Effector memory CD4-positive, alpha-beta T cell (primary cell): ENCODE data around the gene VEGFA.
"Not testable (repeated sequence)": the region's sequence is repeated elsewhere in the genome, so short reads cannot be mapped to it uniquely, and the experiment has no call there.

ENCODE experiments used
- DNase-seq, 3 donors: peaks; one replicate each; pipeline ENCODE4 v3.0.0-alpha.2; 2020
- H3K27ac ChIP-seq: 2 replicates; pipeline ENCODE4 v1.7.0; 2013; ENCODE audit warnings: mild to moderate bottlenecking, low read length, moderate library complexity; ENCODE audit not compliant: insufficient read depth, poor library complexity, severe bottlenecking
- H3K27me3 ChIP-seq: replicated peaks from 2 replicates; pipeline ENCODE4 v1.7.0; 2013; ENCODE audit warnings: mild to moderate bottlenecking, low read length; ENCODE audit not compliant: insufficient read depth, control insufficient read depth, poor library complexity, severe bottlenecking
- H3K36me3 ChIP-seq: 2 replicates; pipeline ENCODE4 v1.7.0; 2013; ENCODE audit warnings: mild to moderate bottlenecking, low read length, moderate library complexity; ENCODE audit not compliant: control insufficient read depth, insufficient read depth
- H3K4me1 ChIP-seq: 2 replicates; pipeline ENCODE4 v1.7.0; 2013; ENCODE audit warnings: low read length, mild to moderate bottlenecking; ENCODE audit not compliant: control insufficient read depth, insufficient read depth, poor library complexity, severe bottlenecking
- H3K4me3 ChIP-seq: 2 replicates; pipeline ENCODE4 v1.7.0; 2013; ENCODE audit warnings: low read length, low read depth, mild to moderate bottlenecking; ENCODE audit not compliant: insufficient read depth, poor library complexity, severe bottlenecking
- H3K9me3 ChIP-seq: 2 replicates; pipeline ENCODE4 v1.7.0; 2013; ENCODE audit warnings: mild to moderate bottlenecking, low read length, moderate library complexity; ENCODE audit not compliant: control insufficient read depth

Gene VEGFA

GRCh38 chr6:43812850-43813578, 43.0 kb downstream of the VEGFA start:
- no peak overlapping the region for H3K27ac ChIP-seq
- no peaks in the 10 kb centered on the region for H3K9me3 ChIP-seq
- H3K27me3 ChIP-seq, result no peaks in the 10 kb centered on the region
- no peak for DNase-seq
- no peaks in the 10 kb centered on the region for H3K4me1 ChIP-seq
- no peaks in the 10 kb centered on the region for H3K36me3 ChIP-seq
- no peak overlapping the region for H3K4me3 ChIP-seq

GRCh38 chr6:43814111-43814510, 44.1 kb downstream of the VEGFA start:
- Histone ChIP-seq H3K4me1 (no peaks in the 10 kb centered on the region), H3K4me3 (no peak overlapping the region), H3K27me3 (no peaks in the 10 kb centered on the region), H3K9me3 (no peaks in the 10 kb centered on the region), H3K36me3 (no peaks in the 10 kb centered on the region), H3K27ac (no peak overlapping the region)
- DNase-seq, result no peak

- H3K4me1 ChIP-seq, result no peaks in the 10 kb centered on the region
- DNase-seq, result no peak
- no peak overlapping the region for H3K4me3 ChIP-seq
- no peaks in the 10 kb centered on the region for H3K36me3 ChIP-seq
- no peaks in the 10 kb centered on the region for H3K9me3 ChIP-seq
- no peak overlapping the region for H3K27ac ChIP-seq
- no peaks in the 10 kb centered on the region for H3K27me3 ChIP-seq
These were observed 44.9 kb downstream of the VEGFA start for GRCh38 chr6:43814865-43815264.

GRCh38 chr6:43817192-43817591, 47.2 kb downstream of the VEGFA start:
- Histone ChIP-seq H3K4me3 (no peak overlapping the region), H3K4me1 (no peaks in the 10 kb centered on the region), H3K36me3 (no peaks in the 10 kb centered on the region), H3K9me3 (no peaks in the 10 kb centered on the region), H3K27ac (no peak overlapping the region), H3K27me3 (no peaks in the 10 kb centered on the region)
- DNase-seq, result no peak

- not testable (repeated sequence) for H3K4me3 ChIP-seq, H3K36me3 ChIP-seq, H3K27me3 ChIP-seq, DNase-seq, H3K9me3 ChIP-seq, H3K27ac ChIP-seq, H3K4me1 ChIP-seq
These were observed 49.0 kb downstream of the VEGFA start for GRCh38 chr6:43818973-43819372.

- no peaks in the 10 kb centered on the region for H3K9me3 ChIP-seq
These were observed 49.9 kb downstream of the VEGFA start for GRCh38 chr6:43819958-43820357.

GRCh38 chr6:43820486-43820885, 50.5 kb downstream of the VEGFA start:
- DNase-seq, result no peak
- Histone ChIP-seq H3K27ac (no peak overlapping the region), H3K4me3 (no peak overlapping the region), H3K4me1 (no peaks in the 10 kb centered on the region), H3K9me3 (no peaks in the 10 kb centered on the region), H3K27me3 (no peaks in the 10 kb centered on the region), H3K36me3 (no peaks in the 10 kb centered on the region)

More at GRCh38 chr6:43819958-43820357, 49.9 kb downstream of the VEGFA start:
- Histone ChIP-seq H3K36me3 (no peaks in the 10 kb centered on the region), H3K4me1 (no peaks in the 10 kb centered on the region), H3K27me3 (no peaks in the 10 kb centered on the region), H3K27ac (no peak overlapping the region), H3K4me3 (no peak overlapping the region)
- DNase-seq, result no peak

GRCh38 chr6:43821101-43821886, 51.3 kb downstream of the VEGFA start:
- Histone ChIP-seq H3K9me3 (no peaks in the 10 kb centered on the region), H3K27ac (no peak overlapping the region), H3K27me3 (no peaks in the 10 kb centered on the region), H3K4me3 (no peak overlapping the region), H3K4me1 (no peaks in the 10 kb centered on the region), H3K36me3 (no peaks in the 10 kb centered on the region)
- DNase-seq, result no peak

- no peaks in the 10 kb centered on the region for H3K4me1 ChIP-seq
- H3K4me3 ChIP-seq, result no peak overlapping the region
- H3K9me3 ChIP-seq, result no peaks in the 10 kb centered on the region
- no peaks in the 10 kb centered on the region for H3K36me3 ChIP-seq
- no peak for DNase-seq
- no peaks in the 10 kb centered on the region for H3K27me3 ChIP-seq
- H3K27ac ChIP-seq, result no peak overlapping the region
These were observed 53.4 kb downstream of the VEGFA start for GRCh38 chr6:43823390-43823789.
